Nephron progenitor cell (in vitro differentiated cells): ENCODE measurements around the gene FGF11.

Experiments
- DNase-seq: peaks from one replicate; pipeline ENCODE4 v3.0.0; 2021
- H3K27ac Mint-ChIP-seq: 2 replicates; pipeline ENCODE4 v1.8.0; 2021; ENCODE audit warnings: mild to moderate bottlenecking, moderate library complexity, mixed read lengths
- H3K27me3 Mint-ChIP-seq: 2 replicates; pipeline ENCODE4 v1.8.0; 2021; ENCODE audit warnings: mild to moderate bottlenecking, low read depth, mixed read lengths; ENCODE audit not compliant: poor library complexity
- H3K36me3 Mint-ChIP-seq: 2 replicates; pipeline ENCODE4 v1.8.0; 2021; ENCODE audit warnings: low read depth, mixed read lengths
- H3K4me1 Mint-ChIP-seq: 2 replicates; pipeline ENCODE4 v1.8.0; 2021; ENCODE audit warnings: mixed read lengths
- H3K4me3 Mint-ChIP-seq: 2 replicates; pipeline ENCODE4 v1.8.0; 2021; ENCODE audit warnings: mild to moderate bottlenecking, moderate library complexity, mixed read lengths
- H3K9me3 Mint-ChIP-seq: 2 replicates; pipeline ENCODE4 v1.8.0; 2021; ENCODE audit warnings: mild to moderate bottlenecking, moderate library complexity, mixed read lengths
- TF ChIP-seq, protein P1 (sequence below): fragments of 200-600 bp; sonication (generic); IDR thresholded peaks from 2 replicates; pipeline ENCODE4 v1.5.0; 2021; ENCODE audit warnings: antibody characterized with exemption

The FGF11 gene

DNA sequence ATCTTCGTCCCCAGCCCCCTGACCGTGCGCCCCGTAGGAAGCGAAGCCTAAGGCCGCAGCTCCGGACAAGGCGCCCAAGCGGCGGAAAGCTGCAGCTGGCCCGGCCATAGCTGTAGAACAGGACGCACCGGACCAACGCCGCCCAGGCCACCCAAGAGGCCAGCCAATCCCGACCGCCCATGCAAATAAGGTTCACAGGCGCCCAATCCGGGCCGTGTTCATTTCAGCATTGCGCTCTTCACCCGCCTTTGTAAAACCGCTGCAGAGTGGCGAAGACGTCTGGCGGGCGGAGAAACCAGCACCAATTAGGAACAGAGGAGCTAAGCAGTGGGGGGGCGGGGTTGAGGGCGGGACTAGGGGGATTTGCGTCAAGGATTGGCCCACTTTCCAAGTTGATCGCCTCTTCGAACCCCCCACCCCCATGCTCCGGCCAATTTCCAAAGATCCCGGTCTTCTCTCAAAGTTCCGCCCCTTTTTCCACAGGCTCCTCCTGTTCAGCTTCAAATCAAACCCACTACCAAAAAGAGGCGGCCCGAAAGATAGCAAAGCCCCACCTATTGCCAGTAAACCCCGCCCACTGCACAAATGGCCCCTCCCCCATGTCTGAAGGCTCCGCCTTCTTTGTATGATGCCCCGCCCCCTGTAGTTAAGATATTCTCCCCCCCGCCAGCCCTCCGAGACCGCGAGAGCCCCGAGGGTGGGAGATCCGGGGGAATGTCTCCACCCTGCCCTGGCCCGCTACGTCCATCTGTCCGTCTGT lies 35.2 kb upstream of the FGF11 start, which contains the start of gene TMEM256:
TMEM256 (minus strand) TSS at position 121 of the 760 bp plus-strand sequence; CDS start at position 108, 13 bp downstream.
- Mint-ChIP-seq H3K4me1 (peaks cover 49% of the 10 kb centered on the region), H3K4me3 (peak within 1 kb of the TSS; percentile 89), H3K9me3 (no peaks in the 10 kb centered on the region), H3K27me3 (no peaks in the 10 kb centered on the region), H3K27ac (peak within 1 kb of the TSS; percentile 83), H3K36me3 (peaks cover 18% of the 10 kb centered on the region)
- DNase-seq = peak; percentile 97
- TF ChIP-seq, protein P1, sequence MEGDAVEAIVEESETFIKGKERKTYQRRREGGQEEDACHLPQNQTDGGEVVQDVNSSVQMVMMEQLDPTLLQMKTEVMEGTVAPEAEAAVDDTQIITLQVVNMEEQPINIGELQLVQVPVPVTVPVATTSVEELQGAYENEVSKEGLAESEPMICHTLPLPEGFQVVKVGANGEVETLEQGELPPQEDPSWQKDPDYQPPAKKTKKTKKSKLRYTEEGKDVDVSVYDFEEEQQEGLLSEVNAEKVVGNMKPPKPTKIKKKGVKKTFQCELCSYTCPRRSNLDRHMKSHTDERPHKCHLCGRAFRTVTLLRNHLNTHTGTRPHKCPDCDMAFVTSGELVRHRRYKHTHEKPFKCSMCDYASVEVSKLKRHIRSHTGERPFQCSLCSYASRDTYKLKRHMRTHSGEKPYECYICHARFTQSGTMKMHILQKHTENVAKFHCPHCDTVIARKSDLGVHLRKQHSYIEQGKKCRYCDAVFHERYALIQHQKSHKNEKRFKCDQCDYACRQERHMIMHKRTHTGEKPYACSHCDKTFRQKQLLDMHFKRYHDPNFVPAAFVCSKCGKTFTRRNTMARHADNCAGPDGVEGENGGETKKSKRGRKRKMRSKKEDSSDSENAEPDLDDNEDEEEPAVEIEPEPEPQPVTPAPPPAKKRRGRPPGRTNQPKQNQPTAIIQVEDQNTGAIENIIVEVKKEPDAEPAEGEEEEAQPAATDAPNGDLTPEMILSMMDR = no peak

DNA sequence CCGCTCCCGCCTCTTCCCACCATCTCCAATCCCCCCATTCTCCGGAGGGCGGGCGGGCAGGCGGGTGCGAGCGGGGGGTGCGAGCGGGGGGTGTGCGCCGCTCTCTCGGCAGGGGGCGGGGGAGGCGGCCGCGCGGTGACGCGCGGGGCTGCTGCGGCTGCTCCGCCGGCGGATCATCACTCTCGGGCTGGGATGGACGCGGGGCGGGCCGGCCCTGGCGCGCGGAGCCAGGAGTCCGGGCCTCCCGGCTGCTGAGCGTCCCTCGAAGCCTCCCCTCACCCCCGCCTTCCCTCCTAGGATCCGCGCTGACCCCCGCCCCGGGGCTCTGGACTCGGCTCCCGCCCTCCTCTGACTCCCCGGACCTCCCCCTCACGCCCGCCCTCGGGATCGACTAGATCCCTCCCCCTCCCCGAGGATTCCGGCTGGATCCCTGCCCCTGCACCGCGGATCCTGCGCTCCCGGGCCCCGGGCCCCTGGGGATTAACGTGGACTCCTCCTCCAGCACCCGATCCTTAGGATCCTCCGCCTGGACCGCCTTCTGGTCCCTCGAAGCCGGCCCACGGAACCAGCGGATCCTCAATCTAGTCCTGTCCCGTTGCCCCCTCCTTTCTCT lies 34.5 kb upstream of the FGF11 start:
- no peaks in the 10 kb centered on the region for H3K27me3 Mint-ChIP-seq
- peak; percentile 75 for DNase-seq
- no peaks in the 10 kb centered on the region for H3K9me3 Mint-ChIP-seq
- no peak overlapping the region for H3K27ac Mint-ChIP-seq
- peaks cover 22% of the 10 kb centered on the region for H3K36me3 Mint-ChIP-seq
- H3K4me1 Mint-ChIP-seq = peaks cover 46% of the 10 kb centered on the region
- peak overlapping the region; percentile 89 for H3K4me3 Mint-ChIP-seq
- TF ChIP-seq, protein P1 = no peak

GRCh38 chr17:7405350-7406234 lies 33.7 kb upstream of the FGF11 start:
- Mint-ChIP-seq H3K4me3 (peak overlapping the region; percentile 94), H3K9me3 (no peaks in the 10 kb centered on the region), H3K27ac (peak overlapping the region; percentile 37), H3K4me1 (peaks cover 45% of the 10 kb centered on the region), H3K36me3 (peaks cover 28% of the 10 kb centered on the region), H3K27me3 (no peaks in the 10 kb centered on the region)
- DNase-seq = peak; percentile 41
- TF ChIP-seq, protein P1 = no peak

- H3K9me3 Mint-ChIP-seq = no peaks in the 10 kb centered on the region
- no peak for DNase-seq
- H3K4me3 Mint-ChIP-seq = peak overlapping the region; percentile 94
- H3K4me1 Mint-ChIP-seq = peaks cover 42% of the 10 kb centered on the region
- peak overlapping the region; percentile 37 for H3K27ac Mint-ChIP-seq
- H3K36me3 Mint-ChIP-seq = peaks cover 24% of the 10 kb centered on the region
- TF ChIP-seq, protein P1 = no peak
- peaks cover 2% of the 10 kb centered on the region for H3K27me3 Mint-ChIP-seq
Measured at GRCh38 chr17:7406235-7406825, 33.0 kb upstream of the FGF11 start.

DNA sequence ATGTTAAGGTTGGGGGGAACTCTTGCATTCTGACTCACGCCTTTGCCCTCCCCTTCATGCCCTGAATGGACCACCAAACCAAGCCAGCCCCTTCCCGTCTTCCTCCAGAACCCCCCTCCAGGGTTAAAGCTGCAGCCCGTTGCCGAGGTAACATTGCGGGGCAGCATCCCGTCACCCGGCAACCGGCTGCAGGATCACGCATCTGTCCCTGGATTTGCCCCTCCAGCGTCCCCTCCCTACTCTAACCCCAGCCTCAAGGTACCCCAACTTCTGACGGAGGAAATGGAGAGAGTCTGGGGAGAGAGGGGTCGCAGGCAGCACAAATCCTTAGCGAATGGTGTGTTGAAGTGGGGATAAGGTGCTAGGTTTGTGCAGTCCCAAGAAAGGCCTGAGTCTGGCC lies 32.2 kb upstream of the FGF11 start:
- no peak overlapping the region for H3K27ac Mint-ChIP-seq
- peaks cover 20% of the 10 kb centered on the region for H3K36me3 Mint-ChIP-seq
- H3K4me1 Mint-ChIP-seq = peaks cover 39% of the 10 kb centered on the region
- no peak for DNase-seq
- no peaks in the 10 kb centered on the region for H3K9me3 Mint-ChIP-seq
- TF ChIP-seq, protein P1 = no peak
- peak overlapping the region; percentile 48 for H3K4me3 Mint-ChIP-seq
- H3K27me3 Mint-ChIP-seq = peaks cover 2% of the 10 kb centered on the region
